HG03039 (cell line): Measurements from ENCODE around the gene FSIP1.
A peak's percentile ranks its signal among the peaks of the same experiment; 100 is the strongest.
"Not testable (repeated sequence)": the region's sequence is repeated elsewhere in the genome, so short reads cannot be mapped to it uniquely, and the experiment has no call there.

Experiments
- ATAC-seq: cut with Tn5 transposase; IDR thresholded peaks from one replicate; pipeline ENCODE4 v1.9.1; 2021; ENCODE audit warnings: mild to moderate bottlenecking, moderate library complexity; ENCODE audit not compliant: unreplicated experiment

The FSIP1 gene

DNA sequence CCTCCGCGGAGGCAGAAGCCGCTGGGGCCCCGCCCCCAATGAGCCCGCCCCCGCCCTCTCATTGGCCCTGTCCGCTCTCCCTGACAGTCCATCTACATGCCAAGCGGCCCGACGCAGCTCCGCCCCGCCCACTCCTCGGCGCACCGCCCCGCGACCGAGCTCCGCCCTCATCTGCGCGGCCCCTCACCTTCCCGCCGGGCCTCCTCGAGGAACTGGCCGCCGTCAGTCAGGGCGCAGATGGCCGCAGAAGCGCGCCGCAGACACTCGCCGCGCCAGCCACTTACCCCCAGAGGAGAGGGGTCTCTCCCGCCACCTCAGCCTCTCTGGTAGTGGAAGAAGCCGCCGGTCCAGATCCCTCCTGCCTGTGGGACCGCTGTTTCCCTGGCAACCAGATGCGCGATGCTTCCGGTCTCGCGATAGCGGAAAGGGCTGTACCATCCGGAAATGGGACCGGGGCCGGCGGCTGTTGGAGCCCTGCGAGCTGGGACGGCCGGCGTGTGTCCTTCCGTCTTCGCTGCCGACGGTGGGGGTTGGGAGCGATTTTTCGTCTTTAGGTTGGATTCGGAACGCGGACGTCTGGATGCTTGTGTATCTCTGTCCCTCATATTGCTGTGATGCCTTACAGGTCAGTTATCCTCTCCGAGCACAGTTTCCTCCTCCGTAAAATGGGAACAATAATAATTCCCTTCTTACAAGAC, at the start of gene FSIP1:
TSS of gene FSIP1 (minus strand) at position 401 of the 698 bp plus-strand sequence. CDS start 6,317 bp downstream, outside the sequence.
- peak; percentile 97 for ATAC-seq

- no peak for ATAC-seq
These were observed 47.5 kb upstream of the FSIP1 start for GRCh38 chr15:39830166-39830565.

- ATAC-seq = no peak
These were observed 45.8 kb upstream of the FSIP1 start for GRCh38 chr15:39828374-39828931.

DNA sequence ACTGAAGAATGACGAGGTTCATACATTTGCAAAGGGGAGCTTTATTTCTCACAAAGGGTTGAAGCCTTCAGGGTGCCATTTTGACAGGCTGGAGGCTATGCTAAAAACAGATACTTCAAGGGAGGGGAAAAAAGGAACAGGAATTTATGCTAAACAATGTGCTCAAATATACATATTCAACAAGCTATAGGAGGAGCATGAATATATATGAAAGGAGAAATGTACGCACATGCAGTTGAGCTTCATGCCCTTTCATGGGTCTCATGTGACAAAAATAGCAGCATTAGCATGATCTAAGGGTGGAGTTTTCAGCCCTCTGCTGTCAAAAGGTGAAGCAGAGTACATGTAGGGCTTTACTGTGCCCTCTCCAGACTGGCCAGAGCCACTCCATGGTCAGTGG, 44.3 kb upstream of the FSIP1 start:
- no peak for ATAC-seq

DNA sequence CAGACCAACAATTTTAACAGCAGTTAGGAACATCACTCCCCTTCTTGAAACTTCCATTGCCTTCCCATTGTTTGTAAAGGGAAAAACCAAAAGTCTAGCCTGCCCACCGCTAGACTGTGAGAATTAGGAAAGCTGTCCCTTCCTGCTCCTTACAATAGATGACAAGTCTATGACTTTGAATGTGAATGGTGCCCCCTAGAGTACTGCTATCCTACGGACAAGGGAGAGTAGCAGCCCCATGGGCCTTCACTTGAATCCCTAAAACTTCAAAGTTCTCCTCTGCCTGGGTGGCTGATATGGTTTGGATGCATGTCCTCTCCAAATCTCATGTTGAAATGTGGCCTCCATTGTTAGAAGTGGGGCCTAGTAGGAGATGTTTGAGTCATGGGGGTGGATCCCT, 41.0 kb upstream of the FSIP1 start:
- no peak for ATAC-seq

GRCh38 chr15:39820050-39820602, 37.5 kb upstream of the FSIP1 start:
- no peak for ATAC-seq

DNA sequence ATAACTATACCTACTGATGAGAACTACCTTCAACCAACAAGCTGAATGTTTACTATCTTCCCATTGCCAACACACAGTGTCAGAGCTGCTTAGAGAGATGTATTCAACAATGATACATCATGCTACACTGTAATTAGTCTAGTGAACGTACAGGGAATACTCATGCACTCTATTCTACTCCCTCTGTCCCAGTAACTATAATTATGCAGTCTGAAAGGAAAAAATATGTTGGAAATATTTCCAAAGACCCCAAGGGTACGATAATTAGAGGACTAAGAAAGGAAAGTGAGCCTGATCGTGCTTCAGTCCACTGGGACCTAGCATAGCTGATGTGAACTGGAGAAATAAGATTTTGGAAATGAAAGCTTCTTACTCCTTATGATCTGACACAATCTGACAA, 36.9 kb upstream of the FSIP1 start:
- ATAC-seq = no peak

- ATAC-seq = no peak
These were observed 35.3 kb upstream of the FSIP1 start for GRCh38 chr15:39817892-39818291.

- ATAC-seq = no peak
These were observed 31.8 kb upstream of the FSIP1 start for GRCh38 chr15:39814489-39814888.

DNA sequence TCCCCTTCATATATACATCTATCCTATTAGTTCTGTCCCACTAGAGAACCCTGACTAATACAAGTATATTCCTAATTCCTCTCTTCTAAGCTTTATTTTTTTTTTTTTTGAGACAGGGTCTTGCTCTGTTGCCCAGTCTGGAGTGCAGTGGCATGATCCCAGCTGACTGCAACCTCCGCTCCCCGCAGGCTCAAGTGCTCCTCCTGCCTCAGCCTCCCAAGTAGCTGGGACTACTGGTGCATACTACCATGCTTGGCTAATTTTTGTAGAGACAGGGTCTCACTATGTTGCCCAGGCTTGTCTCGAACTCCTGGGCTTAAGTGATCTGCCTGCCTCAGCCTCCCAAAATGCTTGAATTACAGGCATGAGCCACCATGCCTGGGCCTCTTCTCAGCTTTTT, 30.0 kb upstream of the FSIP1 start:
- not testable (repeated sequence) for ATAC-seq

GRCh38 chr15:39808909-39809308, 26.3 kb upstream of the FSIP1 start:
- no peak for ATAC-seq

- ATAC-seq = no peak
These were observed 25.1 kb upstream of the FSIP1 start for GRCh38 chr15:39807791-39808190.

DNA sequence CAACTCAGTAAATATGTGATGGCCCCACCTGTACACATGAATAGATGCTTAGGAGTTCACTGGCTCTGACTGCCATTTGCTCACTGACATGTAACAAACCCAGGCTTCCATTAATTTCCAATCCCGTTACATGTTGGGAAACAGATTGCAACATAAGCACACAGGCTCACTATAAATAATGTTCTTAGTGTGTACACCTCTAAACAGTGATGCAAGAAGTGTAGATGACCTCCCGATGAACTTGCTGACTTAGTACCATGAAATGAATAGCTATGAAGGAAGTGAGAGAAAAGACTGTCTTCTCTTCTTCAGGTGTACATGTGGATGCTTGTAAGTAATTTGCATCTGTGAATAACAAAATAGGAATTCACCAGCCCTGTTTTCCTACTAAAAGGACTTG, 21.4 kb upstream of the FSIP1 start:
- no peak for ATAC-seq

DNA sequence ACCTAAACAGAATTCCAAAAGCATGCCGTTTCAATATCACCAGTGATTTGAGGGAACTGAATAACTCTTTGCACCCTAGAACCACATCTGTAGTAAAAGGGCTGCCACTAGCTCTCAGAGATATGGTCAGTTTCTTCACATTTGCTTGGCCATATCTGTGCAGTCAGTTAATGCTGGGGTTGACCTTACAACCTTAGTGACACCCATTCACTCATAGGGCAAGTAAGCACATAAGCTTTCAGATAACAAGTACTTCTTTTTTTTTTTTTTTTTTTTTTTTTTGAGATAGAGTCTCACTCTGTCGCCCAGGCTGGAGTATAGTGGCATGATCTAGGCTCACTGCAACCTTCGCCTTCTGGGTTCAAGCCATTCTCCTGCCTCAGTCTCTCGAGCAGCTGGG, 20.4 kb upstream of the FSIP1 start:
- ATAC-seq = no peak

- ATAC-seq = no peak
These were observed 19.1 kb upstream of the FSIP1 start for GRCh38 chr15:39801641-39802309.

DNA sequence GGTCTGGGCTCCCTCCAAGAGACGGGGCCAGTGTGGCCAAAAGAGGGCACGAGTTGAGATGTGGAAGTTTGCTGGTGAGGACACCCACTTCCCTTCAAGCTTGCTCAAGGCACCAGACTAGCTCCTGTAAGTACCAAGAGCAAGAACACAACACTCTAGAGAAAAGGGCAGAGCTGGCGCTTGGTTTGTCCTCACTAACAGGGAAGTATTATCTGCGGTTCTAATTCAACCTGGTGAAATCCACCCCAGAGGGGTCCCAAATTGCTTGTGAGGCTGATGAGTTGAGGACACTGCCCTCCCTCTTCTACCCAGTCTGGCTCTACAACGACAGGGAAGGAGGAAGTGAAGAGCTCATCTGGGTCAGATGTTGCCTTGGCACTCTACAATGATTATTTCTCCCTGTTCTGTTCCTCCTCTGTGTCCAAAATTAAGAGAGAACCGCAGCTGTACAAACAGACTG, 16.9 kb upstream of the FSIP1 start:
- no peak for ATAC-seq

DNA sequence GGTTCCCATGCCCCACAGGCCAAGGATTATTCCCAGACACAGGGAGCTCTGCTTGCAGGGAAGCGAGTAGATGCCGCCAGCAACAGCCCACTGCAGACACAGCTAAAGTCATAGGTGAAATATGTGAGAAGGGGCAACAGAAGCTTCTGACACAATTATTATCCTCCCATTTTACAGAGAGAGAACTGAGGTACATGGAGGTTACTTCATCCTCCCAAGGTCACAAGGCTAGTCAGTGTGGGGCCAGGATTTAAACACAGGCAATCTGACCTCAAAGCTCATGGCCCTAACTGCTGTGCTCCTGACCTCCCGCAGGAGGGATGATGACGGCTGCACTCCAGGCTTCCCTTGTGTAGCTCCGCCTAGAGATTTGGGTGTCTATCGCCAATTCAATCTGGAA, 15.7 kb upstream of the FSIP1 start:
- no peak for ATAC-seq

DNA sequence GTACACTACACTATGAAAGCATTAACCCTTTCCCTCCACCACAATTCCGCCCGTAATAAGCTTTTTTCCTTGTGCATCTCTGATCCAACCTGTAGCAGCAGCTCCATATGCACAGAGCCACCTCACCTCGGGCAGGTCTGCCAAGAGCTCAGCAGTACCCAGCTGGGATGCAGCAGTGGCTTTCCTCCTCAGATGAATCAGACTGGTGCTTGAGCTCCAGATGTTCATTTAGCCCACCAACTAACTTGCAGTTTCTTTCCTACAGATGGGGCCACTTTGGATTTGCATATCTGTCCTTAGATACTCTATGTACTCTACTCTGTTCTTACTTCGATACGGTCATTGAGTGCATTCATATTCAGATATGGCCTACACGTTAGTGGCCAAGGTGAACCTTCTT, 14.8 kb upstream of the FSIP1 start:
- ATAC-seq = no peak

DNA sequence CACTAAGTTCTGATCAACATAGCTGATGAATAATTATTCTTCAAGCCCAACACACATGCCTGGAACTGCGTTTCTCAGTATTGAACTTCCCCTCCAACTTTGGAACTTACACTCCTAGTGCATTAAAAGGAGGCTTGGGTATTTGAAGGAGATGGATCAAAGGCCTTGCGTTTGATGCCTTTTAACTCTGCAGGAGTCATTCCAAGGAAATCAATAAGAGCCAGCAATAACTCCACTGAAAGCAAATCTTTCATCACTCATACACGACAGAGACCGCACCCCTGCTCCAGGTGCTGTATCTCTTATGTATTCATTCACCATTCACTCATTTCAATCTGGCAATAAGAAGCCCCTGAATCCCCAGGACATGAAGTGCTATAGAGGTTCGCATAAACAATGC, 14.0 kb upstream of the FSIP1 start:
- no peak for ATAC-seq

GRCh38 chr15:39795486-39795885, 12.8 kb upstream of the FSIP1 start:
- no peak for ATAC-seq

DNA sequence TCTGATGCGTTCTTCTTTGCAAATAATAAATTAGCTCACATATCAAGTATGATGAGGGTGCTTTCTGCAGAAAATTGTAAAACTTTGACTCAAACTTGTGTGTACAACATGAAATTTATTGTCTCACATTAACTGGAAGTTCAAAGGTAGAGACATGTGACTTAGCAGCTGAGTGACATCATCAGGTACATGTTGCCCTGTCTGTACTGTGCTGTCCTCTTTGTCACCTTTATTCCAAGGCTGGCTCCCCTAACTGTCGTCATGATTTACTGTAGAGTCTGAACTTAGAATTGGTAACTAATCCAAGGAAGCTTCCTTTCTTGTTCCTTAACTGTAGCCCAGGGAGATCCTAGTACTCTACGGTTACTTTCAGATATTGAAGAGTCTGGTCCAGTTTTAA, 12.3 kb upstream of the FSIP1 start:
- ATAC-seq = no peak

- ATAC-seq = no peak
These were observed 11.3 kb upstream of the FSIP1 start for GRCh38 chr15:39793923-39794322.
